ENCODE data around the gene LRMDA.

GRCh38 chr10:75688506-75689300 lies 257.3 kb downstream of the LRMDA start:
- TF ChIP-seq CTCF (IDR thresholded peaks at IDR 0.05) (no peak), POLR2A (IDR thresholded peaks at IDR 0.05) (no peak)
